Stimulated activated CD4-positive, alpha-beta T cell treated with anti-CD3 and anti-CD28 coated beads, Interleukin-1b, Interleukin-23, amount 100 ng/mL, for 1 hour (primary cell): ENCODE measurements around the gene COL21A1.

ENCODE experiments used
- DNase-seq, 2 donors: peaks; one replicate each; pipeline ENCODE4 v3.0.0-alpha.2; 2020; ENCODE audit warnings: low read depth in 2 of 2

Gene COL21A1

GRCh38 chr6:56188429-56188828 is 59.0 kb downstream of the COL21A1 start:
- DNase-seq, result no peak

- DNase-seq, result no peak
Observed at GRCh38 chr6:56187686-56188085, 59.7 kb downstream of the COL21A1 start.

- no peak for DNase-seq
Observed at GRCh38 chr6:56176741-56177140, 70.6 kb downstream of the COL21A1 start.

- no peak for DNase-seq
Observed at GRCh38 chr6:56173228-56173627, 74.2 kb downstream of the COL21A1 start.

GRCh38 chr6:56172144-56172543 is 75.2 kb downstream of the COL21A1 start:
- DNase-seq, result no peak

GRCh38 chr6:56169366-56169765 is 78.0 kb downstream of the COL21A1 start:
- no peak for DNase-seq

- DNase-seq, result no peak
Observed at GRCh38 chr6:56168596-56168995, 78.8 kb downstream of the COL21A1 start.

GRCh38 chr6:56162081-56162480 is 85.3 kb downstream of the COL21A1 start:
- no peak for DNase-seq

- DNase-seq, result no peak
Observed at GRCh38 chr6:56160489-56160888, 86.9 kb downstream of the COL21A1 start.

- DNase-seq, result no peak
Observed at GRCh38 chr6:56158571-56158970, 88.8 kb downstream of the COL21A1 start.

- no peak for DNase-seq
Observed at GRCh38 chr6:56156643-56157042, 90.7 kb downstream of the COL21A1 start.

GRCh38 chr6:56155634-56156141 is 91.7 kb downstream of the COL21A1 start:
- DNase-seq, result no peak

- DNase-seq, result no peak
Observed at GRCh38 chr6:56154076-56154475, 93.3 kb downstream of the COL21A1 start.

GRCh38 chr6:56152611-56153010 is 94.8 kb downstream of the COL21A1 start:
- DNase-seq, result no peak

GRCh38 chr6:56151609-56152224 is 95.7 kb downstream of the COL21A1 start:
- no peak for DNase-seq

- no peak for DNase-seq
Observed at GRCh38 chr6:56148488-56149186, 98.7 kb downstream of the COL21A1 start.

- DNase-seq, result no peak
Observed at GRCh38 chr6:56147766-56148165, 99.6 kb downstream of the COL21A1 start.

GRCh38 chr6:56146086-56146485 is 101.3 kb downstream of the COL21A1 start:
- DNase-seq, result no peak

GRCh38 chr6:56145616-56146015 is 101.8 kb downstream of the COL21A1 start:
- no peak for DNase-seq

- no peak for DNase-seq
Observed at GRCh38 chr6:56144538-56145324, 102.6 kb downstream of the COL21A1 start.

GRCh38 chr6:56143796-56144195 is 103.6 kb downstream of the COL21A1 start:
- DNase-seq, result no peak

GRCh38 chr6:56140090-56140489 is 107.3 kb downstream of the COL21A1 start:
- no peak for DNase-seq

- no peak for DNase-seq
Observed at GRCh38 chr6:56115715-56116114, 131.7 kb downstream of the COL21A1 start.
